HG03521 (cell line): Measurements from ENCODE around the gene ZNF326.
"Not testable (repeated sequence)": the region's sequence is repeated elsewhere in the genome, so short reads cannot be mapped to it uniquely, and the experiment has no call there.

ENCODE experiments used
- ATAC-seq: cut with Tn5 transposase; IDR thresholded peaks from one replicate; pipeline ENCODE4 v1.9.1; 2021; ENCODE audit warnings: mild to moderate bottlenecking, moderate library complexity; ENCODE audit not compliant: unreplicated experiment

The ZNF326 gene

DNA sequence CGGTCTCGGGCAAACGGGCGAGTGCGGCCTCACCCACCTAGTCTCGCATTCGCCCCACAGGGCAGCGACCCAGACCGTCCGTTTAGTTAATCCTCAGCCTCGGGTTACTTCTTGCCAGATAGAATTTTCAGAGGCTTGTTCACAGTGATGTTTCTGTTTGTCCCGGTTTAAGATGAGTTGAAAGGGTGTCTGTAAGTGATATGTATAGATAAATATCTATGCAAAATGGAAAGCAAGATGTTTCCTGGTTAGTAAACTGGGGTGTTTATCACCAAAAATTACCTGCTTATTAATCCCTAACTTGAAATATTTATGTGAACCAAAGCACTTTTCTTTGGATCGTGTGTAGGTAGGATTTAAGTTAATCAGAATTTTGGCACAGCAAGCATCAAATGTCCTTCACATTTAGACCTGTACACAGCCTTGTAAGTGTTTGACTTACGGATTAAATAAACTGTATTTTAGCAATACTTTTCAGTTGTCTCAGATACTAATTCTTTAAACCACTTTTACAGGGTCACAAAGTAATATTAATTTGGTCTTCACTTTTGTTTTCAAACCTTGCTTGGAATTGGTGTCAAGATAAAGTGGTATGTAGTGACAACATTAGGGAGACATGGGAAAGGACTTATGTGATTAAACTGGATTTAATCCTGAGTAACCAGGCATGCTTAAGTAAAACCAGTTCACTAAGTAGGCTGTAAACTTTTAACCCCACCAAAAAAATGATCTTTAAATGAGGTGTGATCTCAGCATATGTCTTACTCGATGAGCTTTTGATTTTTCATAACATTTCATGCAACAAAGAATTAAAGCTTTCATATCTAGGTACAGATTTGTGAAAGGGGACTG is 914 bp downstream of the ZNF326 start:
- no peak for ATAC-seq

DNA sequence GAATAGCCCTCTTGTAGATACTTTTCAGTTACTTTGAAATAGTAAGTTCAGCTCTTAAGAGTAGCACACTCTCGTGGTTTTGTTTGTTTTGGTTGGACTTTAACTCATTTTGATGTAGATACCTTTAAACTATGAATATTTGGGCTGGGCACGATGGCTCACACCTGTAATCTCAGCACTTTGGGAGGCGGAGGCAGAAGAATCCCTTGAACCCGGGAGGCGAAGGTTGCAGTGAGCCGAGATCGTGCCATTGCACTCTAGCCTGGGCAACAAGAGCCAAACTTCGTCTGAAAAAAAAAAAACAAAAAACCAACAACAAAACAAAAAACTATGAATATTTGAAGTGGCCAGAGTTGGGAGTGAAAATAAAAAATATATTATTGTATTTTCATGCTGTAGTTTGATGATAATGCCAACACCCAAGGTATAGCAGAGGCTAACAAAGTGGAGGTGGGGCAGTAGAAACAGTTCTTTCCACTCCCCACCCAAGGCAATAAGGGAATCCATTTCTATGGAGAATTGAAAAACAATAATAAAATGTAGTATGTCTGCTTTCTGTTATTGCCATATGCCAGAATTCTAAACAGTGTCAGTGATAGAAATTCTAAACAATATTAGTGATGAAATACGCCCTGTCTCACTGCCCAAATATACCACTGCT is 1.7 kb downstream of the ZNF326 start:
- no peak for ATAC-seq

DNA sequence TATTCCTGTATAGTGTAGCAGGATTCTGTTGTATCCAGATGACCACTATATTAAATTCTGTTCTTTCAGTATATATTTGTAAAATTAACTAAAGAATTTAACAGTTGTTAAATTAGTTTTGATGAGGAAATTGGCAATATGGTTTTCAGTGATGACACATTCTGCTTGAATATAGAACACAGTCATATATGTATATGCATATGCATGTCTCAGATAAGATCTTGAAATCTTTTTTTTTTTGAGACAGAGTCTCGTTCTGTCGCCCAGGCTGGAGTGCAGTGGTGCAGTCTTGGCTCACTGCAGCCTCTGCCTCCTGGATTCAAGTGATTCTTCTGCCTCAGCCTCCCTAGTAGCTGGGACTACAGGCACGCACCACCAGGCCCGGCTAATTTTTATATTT is 2.2 kb downstream of the ZNF326 start:
- ATAC-seq = not testable (repeated sequence)

GRCh38 chr1:89998306-89998705 is 3.4 kb downstream of the ZNF326 start:
- ATAC-seq = no peak

GRCh38 chr1:89999208-89999607 is 4.3 kb downstream of the ZNF326 start:
- ATAC-seq = no peak

- no peak for ATAC-seq
Observed at GRCh38 chr1:89999628-90000027, 4.7 kb downstream of the ZNF326 start.

- ATAC-seq = no peak
Observed at GRCh38 chr1:90000934-90001676, 6.2 kb downstream of the ZNF326 start.

DNA sequence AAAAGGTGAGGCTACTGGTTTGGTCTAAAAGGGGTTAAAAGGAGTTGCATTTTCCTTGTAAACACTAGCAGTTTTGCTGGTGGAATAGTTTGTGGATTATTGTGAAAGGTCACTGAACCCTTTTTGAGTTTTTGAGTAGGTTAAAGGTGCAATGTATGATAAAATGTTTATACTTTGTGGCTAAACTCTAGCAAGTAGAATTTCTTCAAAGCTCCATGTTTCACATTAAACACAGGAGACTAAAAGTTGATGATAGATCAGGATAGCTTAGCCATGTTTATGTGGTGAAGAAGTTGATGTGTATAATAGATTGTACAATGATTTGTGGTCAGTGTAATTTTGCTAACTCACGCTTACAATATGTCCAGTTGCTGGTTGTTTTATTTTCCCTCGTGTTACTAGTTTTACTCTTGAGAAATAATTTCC is 13.1 kb downstream of the ZNF326 start:
- no peak for ATAC-seq

DNA sequence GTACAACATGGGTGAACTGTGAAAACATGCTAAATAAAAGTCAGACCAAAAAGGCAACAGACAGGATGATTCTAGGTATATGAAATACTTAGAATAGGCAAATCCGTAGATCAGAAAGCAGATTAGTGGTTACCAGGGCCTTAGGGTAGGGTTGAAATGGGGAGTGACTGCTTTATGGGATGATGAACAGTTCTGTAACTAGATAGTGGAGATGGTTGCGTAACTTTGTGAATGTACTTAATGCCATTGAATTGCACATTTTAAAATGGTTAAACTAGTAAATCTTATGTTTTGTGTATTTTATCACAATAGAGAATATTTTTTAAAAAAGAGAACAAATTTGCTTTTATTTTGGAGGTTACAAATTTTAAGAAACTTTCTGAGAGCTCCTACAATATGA is 17.4 kb downstream of the ZNF326 start:
- ATAC-seq = no peak

DNA sequence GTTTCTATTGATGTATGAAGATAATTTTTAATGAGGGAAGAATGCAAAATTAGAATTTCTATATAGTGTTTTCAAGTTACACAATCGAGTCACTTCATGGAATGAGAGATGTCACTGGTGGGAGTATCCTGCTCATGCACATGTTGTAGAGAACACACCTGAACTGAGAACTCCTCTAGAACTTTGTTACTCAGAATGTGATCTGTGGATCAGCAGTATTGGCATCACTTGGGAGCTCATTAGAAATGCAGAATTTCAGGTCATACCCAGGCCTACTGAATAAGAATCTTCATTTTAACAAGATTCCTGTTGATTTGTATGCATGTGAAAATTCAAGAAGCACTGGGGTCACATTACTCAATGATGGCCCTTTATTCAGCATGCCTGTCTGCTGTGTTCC is 28.8 kb downstream of the ZNF326 start:
- ATAC-seq = no peak

GRCh38 chr1:90027281-90027680 is 32.4 kb downstream of the ZNF326 start:
- no peak for ATAC-seq

GRCh38 chr1:90039652-90040051 is 44.7 kb downstream of the ZNF326 start:
- ATAC-seq = no peak

DNA sequence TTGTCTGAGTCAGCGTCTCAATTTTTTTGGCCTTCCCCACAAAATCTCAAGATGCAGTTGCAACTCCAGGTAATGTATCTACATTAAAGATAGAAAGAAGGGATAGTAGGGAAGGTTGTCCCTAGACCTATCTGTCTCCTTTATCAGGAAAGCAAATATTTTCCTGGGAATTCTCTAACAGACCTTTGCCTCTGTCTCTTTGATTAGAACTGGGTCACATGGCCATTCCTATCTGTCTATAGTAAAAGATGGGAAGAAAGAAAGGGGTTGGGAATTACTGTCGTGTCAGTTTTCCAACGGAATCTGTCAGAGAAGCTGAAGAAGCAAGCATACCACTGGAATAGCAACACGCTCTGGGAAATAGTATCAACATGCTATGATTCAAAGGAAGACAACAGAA is 48.7 kb downstream of the ZNF326 start:
- no peak for ATAC-seq

DNA sequence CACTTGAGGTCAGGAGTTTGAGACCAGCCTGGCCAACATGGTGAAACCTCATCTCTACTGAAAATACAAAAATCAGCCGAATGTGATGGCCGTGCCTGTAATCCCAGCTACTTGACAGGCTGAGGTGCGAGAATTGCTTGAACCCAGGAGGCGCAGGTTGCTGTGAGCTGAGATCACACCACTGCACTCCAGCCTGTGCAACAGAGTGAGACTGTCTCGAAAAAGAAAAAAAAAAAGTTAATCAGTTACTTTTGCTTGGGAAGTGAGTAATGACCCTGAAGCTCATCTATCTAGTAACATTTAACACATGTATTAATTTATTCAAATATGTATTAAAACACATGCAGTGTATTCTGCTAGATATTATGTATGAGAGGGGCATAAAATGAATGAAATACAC is 49.4 kb downstream of the ZNF326 start:
- ATAC-seq = no peak

DNA sequence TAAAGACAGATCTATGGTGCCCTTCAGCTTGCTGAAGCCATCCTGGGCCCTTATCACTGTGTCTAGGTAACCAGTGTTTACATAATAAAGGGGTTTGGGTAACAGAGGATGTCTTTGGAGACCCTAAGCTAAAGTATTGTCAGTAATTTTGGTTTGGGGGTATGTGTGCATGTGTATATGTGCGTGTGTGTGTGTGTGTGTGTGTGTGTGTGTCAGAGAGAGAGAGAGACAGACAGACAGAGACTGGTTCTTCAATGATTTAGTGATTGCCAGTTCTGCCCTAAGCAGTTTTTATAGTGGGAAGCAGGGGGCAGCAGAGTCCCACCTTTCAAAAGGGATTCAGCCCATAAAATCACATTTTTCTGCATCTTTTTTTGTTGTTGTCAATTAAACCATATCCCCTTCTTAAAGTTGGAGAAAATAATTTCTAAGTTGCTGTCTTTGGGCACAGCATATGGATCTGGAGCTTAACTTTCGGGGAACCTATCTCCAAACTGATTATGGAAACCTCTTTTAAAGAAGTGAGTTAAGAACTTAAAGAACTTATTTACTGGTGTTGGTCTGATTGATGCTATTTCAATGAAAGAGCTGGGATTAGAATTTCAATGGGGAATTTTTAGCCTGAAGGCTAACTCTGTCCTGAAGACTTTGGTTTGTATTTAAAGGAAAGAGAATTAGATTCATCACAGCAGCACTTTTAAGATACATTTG is 51.1 kb downstream of the ZNF326 start:
- no peak for ATAC-seq

DNA sequence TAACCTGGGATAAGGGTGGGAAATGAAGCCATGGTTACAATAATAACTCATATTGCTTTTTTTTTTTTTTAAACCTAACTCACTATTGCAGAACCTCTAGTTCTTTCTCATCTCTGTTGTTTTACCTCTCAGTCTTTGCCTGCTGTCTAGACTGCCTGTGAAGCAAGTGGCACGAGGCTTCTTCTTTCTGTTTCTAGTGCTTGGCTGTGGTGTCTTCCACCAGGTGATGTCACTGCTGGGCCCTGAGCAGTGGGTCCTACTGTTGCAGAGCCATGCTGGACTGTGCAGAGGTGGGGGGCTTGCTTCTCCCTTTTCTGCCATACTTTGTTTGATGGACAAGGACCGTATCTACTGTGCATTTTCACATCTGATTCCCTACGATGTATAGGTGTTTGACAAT is 51.7 kb downstream of the ZNF326 start:
- ATAC-seq = no peak

- no peak for ATAC-seq
Observed at GRCh38 chr1:90048043-90048442, 53.1 kb downstream of the ZNF326 start.

- not testable (repeated sequence) for ATAC-seq
Observed at GRCh38 chr1:90062700-90063643, 68.1 kb downstream of the ZNF326 start.

GRCh38 chr1:90064109-90064508 is 69.2 kb downstream of the ZNF326 start:
- not testable (repeated sequence) for ATAC-seq
